ENCODE data around the gene PCNX2. TPM values are rescaled to one million over a fixed set of nuclear protein-coding genes. Genes with fewer than 3 reads are reported as not detected.

PCNX2 gene
- total and polyA plus RNA-seq, 2 of the 8 experiments (the other 6 are each of a cell fraction or from before 2014, with no cell fraction given), result 46.1 to 57.6 TPM

DNA sequence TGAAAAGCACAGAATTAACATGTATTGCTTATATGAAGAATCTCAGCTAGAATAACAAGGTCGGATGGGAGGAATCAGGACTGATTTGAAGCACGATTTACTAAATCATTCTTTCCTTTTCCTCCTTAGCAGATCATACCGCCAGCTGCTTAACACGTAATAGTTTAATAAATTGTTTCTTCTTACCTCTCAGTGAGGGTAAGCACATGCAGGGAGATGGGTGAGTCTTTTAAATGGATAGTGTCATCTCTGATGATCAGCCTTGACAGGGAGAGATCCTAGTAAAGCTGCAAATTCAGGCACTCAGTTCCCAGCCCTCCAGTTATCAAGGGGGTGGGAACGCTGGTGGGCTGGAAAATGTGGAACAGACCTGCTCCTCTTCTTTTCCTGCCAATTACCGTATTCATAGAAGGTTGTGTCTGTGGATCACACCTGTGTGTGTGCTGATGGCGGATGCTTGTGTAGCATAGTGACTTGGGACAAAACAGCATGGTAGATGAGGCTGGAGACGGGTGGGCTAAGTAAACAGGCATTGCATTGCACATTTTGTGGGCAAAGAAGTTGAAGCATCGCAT lies 314.5 kb downstream of the PCNX2 start:
- H3K36me3 ChIP-seq (ENCODE audit: control insufficient read depth in 2 of 4, insufficient read depth in 4 of 4, low read length in 3 of 4), result peaks cover 3 to 21% (median 13%) of the 10 kb centered on the region in 4 experiments; a peak in 6 of 8 replicates
- no peak overlapping the region for H3K4me3 ChIP-seq (ENCODE audit: extremely low read depth in 1 of 4, insufficient read depth in 2 of 4, low read depth in 3 of 4, low read length in 4 of 4)
- peaks cover 1 to 3% of the 10 kb centered on the region in 2 experiments for H4K20me1 ChIP-seq (replicated peaks in 1 of 2; ENCODE audit: control insufficient read depth in 1 of 2, insufficient read depth in 2 of 2, low read length in 2 of 2)
- no peak overlapping the region for H2BK20ac ChIP-seq (ENCODE audit: low read length)
- H4K5ac ChIP-seq (ENCODE audit: insufficient read length, low read depth, low read length), result no peak overlapping the region
- H3K14ac ChIP-seq (ENCODE audit: insufficient read length), result no peak overlapping the region
- H2BK5ac ChIP-seq (ENCODE audit: low read depth, low read length), result no peak overlapping the region
- H2AFZ ChIP-seq (ENCODE audit: low read length), result no peak overlapping the region
- H3K23ac ChIP-seq (ENCODE audit: insufficient read length), result no peak overlapping the region
- no peak overlapping the region for H3K4me2 ChIP-seq (ENCODE audit: insufficient read depth in 1 of 2, low read depth in 2 of 2, low read length in 2 of 2)
- H2BK120ac ChIP-seq (replicated peaks; ENCODE audit: low read depth, low read length), result no peak overlapping the region
- no peak overlapping the region for H2BK15ac ChIP-seq (ENCODE audit: low read length)
- H3K9ac ChIP-seq (replicated peaks in 1 of 4; ENCODE audit: extremely low read depth in 1 of 4, low read depth in 3 of 4, low read length in 3 of 4), result no peak overlapping the region
- H2AK5ac ChIP-seq (ENCODE audit: low read depth, low read length), result no peak overlapping the region
- no peak overlapping the region for H3K56ac ChIP-seq (replicated peaks; ENCODE audit: insufficient read length, low read depth, low read length)
- no peak overlapping the region for H3K18ac ChIP-seq (ENCODE audit: extremely low read depth, low read length)
- no peaks in the 10 kb centered on the region for H3K79me2 ChIP-seq (ENCODE audit: control insufficient read depth in 1 of 2, insufficient read depth in 2 of 2, low read length in 2 of 2)
- no peaks in the 10 kb centered on the region for H3K23me2 ChIP-seq (ENCODE audit: low read depth, low read length)
- no peaks in the 10 kb centered on the region for H3K9me3 ChIP-seq (ENCODE audit: insufficient read depth in 2 of 2, low read depth in 1 of 2, low read length in 1 of 2)
- H3K27ac ChIP-seq (ENCODE audit: low read depth, low read length), result no peak overlapping the region
- no peak overlapping the region for H2BK12ac ChIP-seq (ENCODE audit: low read depth, low read length)
- no peak for TF ChIP-seq CBX5 (IDR thresholded peaks at IDR 0.05; ENCODE audit: low read depth, low read length)
- no peak for TF ChIP-seq JUN (IDR thresholded peaks at IDR 0.05; ENCODE audit: low read depth, low read length)
- TF ChIP-seq POU5F1 (IDR thresholded peaks at IDR 0.05; ENCODE audit: low read depth, low read length), result no peak
- no peak for TF ChIP-seq CTBP2 (IDR thresholded peaks at IDR 0.05; ENCODE audit: borderline replicate concordance, insufficient read depth, insufficient read length, low read length)
- TF ChIP-seq JUND (IDR thresholded peaks at IDR 0.05; ENCODE audit: low read length), result no peak
- no peak for FAIRE-seq
- no peak for DNase-seq (ENCODE audit: low read depth in 1 of 2, low spot score in 2 of 2)
- H4K91ac ChIP-seq (replicated peaks; ENCODE audit: insufficient read length, low read length), result no peak overlapping the region
- WGBS, 2 experiments (ENCODE audit: extremely low coverage in 1 of 2, insufficient coverage in 1 of 2, insufficient read length in 1 of 2, insufficient replicate concordance in 2 of 2, low coverage in 1 of 2, low lambda C conversion rate in 2 of 2, missing lambda C conversion rate in 1 of 2), result 89% methylated on average over 9 of the region's 9 CpGs; no CpG with 5 or more reads in 1 of the 2 experiments
- no peaks in the 10 kb centered on the region for H3K4me1 ChIP-seq (replicated peaks in 1 of 4; ENCODE audit: control insufficient read depth in 3 of 4, insufficient read depth in 4 of 4, low read length in 3 of 4)
- H3K79me1 ChIP-seq (ENCODE audit: low read depth, low read length), result no peaks in the 10 kb centered on the region; the same call in 1 of the 2 replicates
- no peak overlapping the region for H3K4ac ChIP-seq (replicated peaks; ENCODE audit: insufficient read length, low read depth, low read length)
- CTCF ChIA-PET (ENCODE audit: partially characterized antibody), result interaction anchor here (0.8 to 1.3 kb wide), 5 partner anchors 12 to 344 kb away, joined by 3 to 4 read pairs (median 3); no protein-coding TSS in a partner anchor
- no peak overlapping the region for H4K8ac ChIP-seq (ENCODE audit: extremely low read depth, insufficient read depth, low read length)
- POLR2A ChIA-PET (ENCODE audit: partially characterized antibody), result interaction anchor here (1.1 to 1.7 kb wide), 2 partner anchors 11 to 15 kb away, joined by 4 read pairs; no protein-coding TSS in a partner anchor
- no peaks in the 10 kb centered on the region for H3K27me3 ChIP-seq (replicated peaks in 1 of 4; ENCODE audit: control insufficient read depth in 3 of 4, extremely low read depth in 1 of 4, insufficient read depth in 3 of 4, low read length in 3 of 4)
